Loucy (cell line): ENCODE measurements around the gene B3GAT1.

ENCODE experiments used
- EZH2phosphoT487 ChIP-seq: fragments of 200-600 bp; IDR thresholded peaks from 2 replicates; pipeline ENCODE4 v1.6.1; 2018; ENCODE audit warnings: antibody characterized with exemption, mild to moderate bottlenecking, moderate library complexity, borderline replicate concordance
- TF ChIP-seq, protein P1 (sequence below): fragments of 200-600 bp; sonication (generic); conservative IDR thresholded peaks from 2 replicates; pipeline ENCODE4 v1.5.1; 2014; ENCODE audit warnings: mild to moderate bottlenecking, antibody characterized with exemption, low read length

DNA sequence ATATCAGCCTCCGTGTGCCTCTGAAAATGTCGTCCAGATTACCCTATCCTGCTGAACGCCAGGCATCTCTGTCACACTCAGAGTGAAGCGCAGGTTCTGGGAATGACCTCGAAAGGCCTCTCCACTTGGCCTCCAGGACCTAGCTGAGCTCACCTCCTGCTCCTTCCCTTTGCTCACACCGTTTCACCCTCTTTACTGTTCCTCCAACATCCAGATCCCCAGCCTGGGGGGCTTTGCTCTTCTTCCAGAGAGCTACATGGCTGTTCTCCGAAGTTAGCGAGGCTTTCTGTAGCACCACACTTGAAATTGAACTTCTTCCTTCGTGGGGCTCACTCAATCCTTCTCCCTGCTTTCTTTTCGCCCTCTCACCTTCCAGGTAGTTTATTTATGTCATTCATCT is 52.4 kb downstream of the B3GAT1 start:
- TF ChIP-seq, protein P1, sequence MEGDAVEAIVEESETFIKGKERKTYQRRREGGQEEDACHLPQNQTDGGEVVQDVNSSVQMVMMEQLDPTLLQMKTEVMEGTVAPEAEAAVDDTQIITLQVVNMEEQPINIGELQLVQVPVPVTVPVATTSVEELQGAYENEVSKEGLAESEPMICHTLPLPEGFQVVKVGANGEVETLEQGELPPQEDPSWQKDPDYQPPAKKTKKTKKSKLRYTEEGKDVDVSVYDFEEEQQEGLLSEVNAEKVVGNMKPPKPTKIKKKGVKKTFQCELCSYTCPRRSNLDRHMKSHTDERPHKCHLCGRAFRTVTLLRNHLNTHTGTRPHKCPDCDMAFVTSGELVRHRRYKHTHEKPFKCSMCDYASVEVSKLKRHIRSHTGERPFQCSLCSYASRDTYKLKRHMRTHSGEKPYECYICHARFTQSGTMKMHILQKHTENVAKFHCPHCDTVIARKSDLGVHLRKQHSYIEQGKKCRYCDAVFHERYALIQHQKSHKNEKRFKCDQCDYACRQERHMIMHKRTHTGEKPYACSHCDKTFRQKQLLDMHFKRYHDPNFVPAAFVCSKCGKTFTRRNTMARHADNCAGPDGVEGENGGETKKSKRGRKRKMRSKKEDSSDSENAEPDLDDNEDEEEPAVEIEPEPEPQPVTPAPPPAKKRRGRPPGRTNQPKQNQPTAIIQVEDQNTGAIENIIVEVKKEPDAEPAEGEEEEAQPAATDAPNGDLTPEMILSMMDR = no peak
- no peak for TF ChIP-seq EZH2phosphoT487
